HG03521 (cell line): ENCODE results near the gene SLC4A8.
"Not testable (repeated sequence)": the region's sequence is repeated elsewhere in the genome, so short reads cannot be mapped to it uniquely, and the experiment has no call there.

Experiments used
- ATAC-seq: cut with Tn5 transposase; IDR thresholded peaks from one replicate; pipeline ENCODE4 v1.9.1; 2021; ENCODE audit warnings: mild to moderate bottlenecking, moderate library complexity; ENCODE audit not compliant: unreplicated experiment

Gene SLC4A8

GRCh38 chr12:51428256-51428655, 3.6 kb downstream of the SLC4A8 start:
- ATAC-seq = no peak

GRCh38 chr12:51429700-51430099, 5.1 kb downstream of the SLC4A8 start:
- ATAC-seq = no peak

GRCh38 chr12:51430196-51430895, 5.7 kb downstream of the SLC4A8 start:
- ATAC-seq = no peak

- no peak for ATAC-seq
These were observed 8.3 kb downstream of the SLC4A8 start for GRCh38 chr12:51432921-51433320.

GRCh38 chr12:51434305-51434704, 9.7 kb downstream of the SLC4A8 start:
- no peak for ATAC-seq

- ATAC-seq = no peak
These were observed 12.8 kb downstream of the SLC4A8 start for GRCh38 chr12:51437431-51437830.

GRCh38 chr12:51439330-51439729, 14.7 kb downstream of the SLC4A8 start:
- no peak for ATAC-seq

GRCh38 chr12:51441583-51441982, 17.0 kb downstream of the SLC4A8 start:
- ATAC-seq = no peak

- ATAC-seq = no peak
These were observed 17.7 kb downstream of the SLC4A8 start for GRCh38 chr12:51442324-51442723.

GRCh38 chr12:51443573-51443972, 18.9 kb downstream of the SLC4A8 start:
- ATAC-seq = no peak

- ATAC-seq = no peak
These were observed 24.1 kb downstream of the SLC4A8 start for GRCh38 chr12:51448618-51449256.

GRCh38 chr12:51449580-51450246, 25.1 kb downstream of the SLC4A8 start:
- no peak for ATAC-seq

GRCh38 chr12:51450333-51450732, 25.7 kb downstream of the SLC4A8 start:
- ATAC-seq = no peak

GRCh38 chr12:51450806-51451205, 26.2 kb downstream of the SLC4A8 start:
- ATAC-seq = no peak

GRCh38 chr12:51454016-51454415, 29.4 kb downstream of the SLC4A8 start:
- ATAC-seq = not testable (repeated sequence)

- not testable (repeated sequence) for ATAC-seq
These were observed 30.4 kb downstream of the SLC4A8 start for GRCh38 chr12:51455050-51455449.

- ATAC-seq = no peak
These were observed 34.0 kb downstream of the SLC4A8 start for GRCh38 chr12:51458635-51459034.

- no peak for ATAC-seq
These were observed 35.9 kb downstream of the SLC4A8 start for GRCh38 chr12:51460519-51460918.

GRCh38 chr12:51465491-51465890, 40.9 kb downstream of the SLC4A8 start:
- ATAC-seq = no peak

GRCh38 chr12:51470116-51470515, 45.5 kb downstream of the SLC4A8 start:
- ATAC-seq = no peak

GRCh38 chr12:51471111-51471864, 46.7 kb downstream of the SLC4A8 start:
- ATAC-seq = no peak
